Forelimb muscle (tissue), 1 donor: Measurements from ENCODE around the gene NVL. TPM values are rescaled to one million over a fixed set of nuclear protein-coding genes. Genes with fewer than 3 reads are reported as not detected.
"Not testable (repeated sequence)": the region's sequence is repeated elsewhere in the genome, so short reads cannot be mapped to it uniquely, and the experiment has no call there.

Experiments
- DNase-seq: peaks from one replicate; pipeline ENCODE4 v3.0.0-alpha.2; 2013; ENCODE audit warnings: low read depth
- polyA plus RNA-seq: library from polyadenylated mRNA; unstranded; fragments of 120-200 nt; gene quantifications from one replicate; pipeline ENCODE4 v1.2.1, GENCODE V29; 2013; ENCODE audit not compliant: insufficient read length

The NVL gene
- polyA plus RNA-seq, 1 donor, result 21.5 TPM

- DNase-seq, result no peak
Measured at GRCh38 chr1:224237119-224237881, 92.7 kb downstream of the NVL start.

DNA sequence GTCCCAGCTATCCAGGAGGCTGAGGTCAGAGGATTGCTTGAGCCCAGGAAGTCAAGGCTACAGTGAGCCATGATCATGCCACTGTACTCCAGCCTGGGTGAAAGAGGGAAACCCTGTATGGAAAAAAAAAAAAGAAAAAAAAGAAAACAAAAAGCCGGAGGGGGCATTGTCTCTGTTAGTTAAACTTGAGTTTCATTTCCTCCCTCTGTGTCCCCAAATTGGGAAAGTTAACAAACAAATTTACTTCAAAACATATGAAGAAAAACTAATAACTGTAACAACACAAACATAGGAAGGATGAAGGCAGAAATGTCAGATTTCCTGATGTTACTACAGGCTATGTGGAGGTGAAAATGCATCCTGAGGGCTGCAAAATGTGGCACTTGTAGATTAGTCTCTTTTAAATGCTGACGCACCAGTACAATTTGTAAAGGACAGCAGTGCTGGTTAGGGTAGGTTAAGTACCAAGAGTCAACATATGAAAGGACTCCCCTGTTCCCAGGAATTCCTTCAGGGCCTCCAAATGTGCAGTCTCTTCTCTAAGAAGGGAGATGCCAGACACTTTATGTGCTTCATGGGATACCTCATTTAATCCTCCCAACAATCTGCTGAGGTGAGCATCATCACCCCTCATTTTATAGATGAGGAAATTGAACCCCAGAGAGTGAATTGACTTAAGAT is 94.0 kb downstream of the NVL start:
- DNase-seq, result no peak

DNA sequence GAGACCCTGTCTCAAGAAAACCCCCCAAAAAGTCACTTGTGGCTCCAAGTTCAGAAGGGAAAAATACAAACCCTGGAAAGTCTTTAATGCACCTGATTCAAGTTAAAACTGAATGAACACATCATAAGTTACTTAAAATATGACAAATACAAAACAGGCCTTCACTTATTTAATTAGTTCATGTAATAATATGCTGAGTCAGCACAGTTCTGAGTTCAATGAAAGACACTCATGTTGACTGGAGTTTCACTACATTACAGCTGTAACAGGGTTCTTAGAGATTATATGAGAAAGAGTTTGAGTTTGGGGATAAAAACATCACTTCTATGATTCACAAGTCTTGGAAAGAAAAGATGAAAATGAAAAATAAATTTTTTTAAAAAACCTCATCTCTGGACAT is 96.0 kb downstream of the NVL start:
- no peak for DNase-seq

GRCh38 chr1:224226849-224227502 is 103.0 kb downstream of the NVL start:
- DNase-seq, result no peak

GRCh38 chr1:224223819-224224714 is 105.9 kb downstream of the NVL start:
- no peak for DNase-seq

DNA sequence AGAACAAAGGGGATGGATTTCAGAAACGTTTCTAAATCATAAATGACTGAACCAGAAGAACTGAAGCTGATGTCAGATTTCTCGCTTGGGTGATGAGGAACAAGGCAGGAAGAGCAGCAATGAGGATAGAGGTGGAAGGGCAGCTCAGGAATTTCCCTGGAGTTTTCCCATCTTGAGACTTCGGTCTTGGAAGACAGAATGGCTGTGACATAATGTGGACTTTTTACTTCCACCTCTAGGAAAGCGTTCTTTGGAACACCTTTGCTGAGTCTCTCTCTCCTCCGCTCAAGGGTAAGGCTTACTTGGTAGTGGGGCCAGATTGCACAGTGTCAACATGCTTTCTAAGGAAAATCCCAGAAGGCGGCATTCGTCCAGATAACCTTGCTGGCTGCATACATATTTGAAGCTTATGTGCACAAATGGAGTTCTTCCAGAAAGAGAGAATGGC is 110.3 kb downstream of the NVL start:
- DNase-seq, result no peak

- DNase-seq, result no peak
Measured at GRCh38 chr1:224219011-224219611, 110.9 kb downstream of the NVL start.

- no peak for DNase-seq
Measured at GRCh38 chr1:224217655-224218623, 112.0 kb downstream of the NVL start.

DNA sequence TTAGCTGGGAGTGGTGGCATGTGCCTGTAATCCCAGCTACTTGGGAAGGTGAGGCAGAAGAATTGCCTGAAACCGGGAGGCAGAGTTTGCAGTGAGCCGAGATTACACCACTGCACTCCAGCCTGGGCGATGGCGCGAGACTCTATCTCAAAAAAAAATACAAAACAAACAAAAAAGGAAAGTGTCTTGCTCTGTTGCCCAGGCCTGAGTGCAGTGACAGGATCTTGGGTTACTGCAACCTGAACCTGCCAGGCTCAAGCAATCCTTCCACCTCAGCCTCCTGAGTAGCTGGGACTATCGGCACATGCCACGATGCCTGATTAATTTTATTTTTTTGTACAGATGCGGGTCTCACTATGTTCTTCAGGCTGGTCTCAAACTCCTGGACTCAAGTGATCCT is 113.6 kb downstream of the NVL start:
- no peak for DNase-seq

GRCh38 chr1:224213438-224214119 is 116.4 kb downstream of the NVL start:
- no peak for DNase-seq

DNA sequence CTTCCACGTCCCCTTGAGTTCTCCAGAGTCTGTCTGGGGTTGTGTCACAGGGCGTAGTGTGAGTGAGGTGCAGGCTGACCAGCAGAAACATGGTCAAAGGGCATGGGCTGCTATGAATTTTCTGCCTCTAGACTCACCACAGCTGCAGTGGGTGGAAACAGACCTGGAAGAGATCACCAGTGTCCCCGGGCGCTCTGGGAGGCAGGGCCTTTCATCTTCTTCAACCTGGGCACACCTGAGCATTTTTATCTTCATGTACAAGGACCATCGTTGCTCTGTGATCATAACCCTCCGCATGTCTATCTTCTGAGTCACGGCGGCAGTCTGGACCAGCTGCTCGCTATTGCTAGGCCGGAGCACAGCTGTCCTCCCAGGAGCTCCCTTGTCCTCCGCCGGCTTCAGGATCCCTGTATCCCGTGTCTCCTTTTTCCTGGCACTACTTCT is 117.3 kb downstream of the NVL start:
- DNase-seq, result no peak

- no peak for DNase-seq
Measured at GRCh38 chr1:224211206-224211962, 118.6 kb downstream of the NVL start.

GRCh38 chr1:224205931-224206538 is 123.9 kb downstream of the NVL start:
- DNase-seq, result not testable (repeated sequence)

- DNase-seq, result no peak
Measured at GRCh38 chr1:224205438-224205840, 124.5 kb downstream of the NVL start.

- DNase-seq, result no peak
Measured at GRCh38 chr1:224203243-224204016, 126.5 kb downstream of the NVL start.

DNA sequence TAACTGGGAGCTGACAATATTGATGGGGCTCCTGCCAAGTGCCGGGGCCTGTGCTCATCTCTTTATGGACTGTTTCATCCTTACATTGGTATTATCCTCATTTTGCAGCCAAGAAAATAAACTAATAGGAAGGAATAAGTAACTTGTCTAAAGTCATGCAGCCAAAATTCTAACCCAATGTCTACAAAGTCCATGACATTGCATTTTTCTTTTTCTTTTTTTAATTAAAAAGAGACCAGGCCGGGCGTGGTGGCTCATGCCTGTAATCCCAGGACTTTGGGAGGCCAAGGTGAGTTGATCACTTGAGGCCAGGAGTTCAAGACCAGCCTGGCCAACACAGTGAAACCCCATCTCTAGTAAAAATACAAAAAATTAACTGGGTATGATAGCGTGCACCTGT is 128.1 kb downstream of the NVL start:
- DNase-seq, result no peak

- no peak for DNase-seq
Measured at GRCh38 chr1:224201383-224201782, 128.6 kb downstream of the NVL start.
